GM20431 (cell line): ENCODE data around the gene DSPP.

ENCODE experiments used
- in situ Hi-C: fragments of 300-500 bp; cut with MseI, MboI; formaldehyde crosslinking; loops from one replicate; pipeline ENCODE4 v1.15.0; 2020; ENCODE audit warnings: low sequenced_read_pairs; ENCODE audit not compliant: unreplicated experiment

The DSPP gene

DNA sequence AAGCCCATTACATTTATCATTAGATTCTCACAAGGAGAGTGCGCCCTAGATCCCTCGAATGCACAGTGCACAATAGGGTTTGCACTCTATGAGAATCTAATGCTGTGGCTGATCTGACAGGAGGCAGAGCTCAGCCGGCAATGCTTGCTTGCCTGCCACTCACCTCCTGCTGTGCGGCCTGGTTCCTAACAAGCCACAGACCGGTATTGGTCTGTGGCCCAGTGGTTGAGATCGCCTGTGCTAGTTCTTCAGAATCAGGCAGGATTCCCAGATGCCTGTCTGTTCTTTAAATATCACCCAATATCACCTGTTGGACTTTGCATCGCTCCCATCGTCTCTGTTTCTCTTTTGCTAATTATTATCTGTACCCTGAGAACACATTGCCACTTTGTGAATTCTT lies 14.0 kb downstream of the DSPP start:
- in situ Hi-C loops = no loop called here

DNA sequence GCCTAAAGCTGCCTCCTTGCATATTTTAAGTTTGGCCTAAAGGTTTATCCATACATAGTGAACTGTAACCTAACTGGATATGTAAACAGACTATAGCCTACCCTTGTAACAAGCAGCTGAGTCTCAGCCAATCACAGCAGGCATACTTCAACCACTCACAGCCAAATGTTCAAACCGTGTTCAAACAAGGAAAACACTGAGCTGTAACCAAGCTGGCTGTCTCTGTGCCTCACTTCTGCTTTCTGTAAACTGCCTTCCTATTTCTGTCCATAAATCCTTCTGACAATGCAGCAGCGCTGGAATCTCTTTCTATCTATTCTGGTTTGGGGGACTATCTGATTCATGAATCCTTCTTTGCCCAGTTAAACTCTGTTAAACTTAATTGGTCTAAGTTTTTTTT lies 16.4 kb downstream of the DSPP start:
- in situ Hi-C loops = no loop called here

- in situ Hi-C loops = no loop called here
Observed at GRCh38 chr4:87631668-87632067, 23.3 kb downstream of the DSPP start.

GRCh38 chr4:87632469-87632868 lies 24.1 kb downstream of the DSPP start:
- in situ Hi-C loops = no loop called here

DNA sequence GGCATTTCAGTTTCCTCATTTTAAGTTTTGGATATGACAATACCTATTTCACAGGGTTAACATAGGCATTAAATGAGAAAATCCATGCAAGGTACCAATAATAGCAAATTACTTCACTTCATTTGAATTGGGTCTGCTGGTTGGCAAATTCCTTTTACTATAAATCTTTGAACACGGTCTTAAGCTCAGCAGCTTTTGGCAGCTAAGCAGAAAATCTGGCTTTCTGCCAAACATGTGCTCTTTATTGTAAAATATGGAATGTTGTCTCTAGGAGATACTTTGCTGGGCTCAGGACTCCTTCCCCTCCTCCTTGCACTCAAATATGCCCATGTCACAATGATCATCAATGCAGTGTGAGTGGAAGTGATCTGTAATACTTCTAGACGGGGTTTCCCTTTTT lies 24.9 kb downstream of the DSPP start:
- in situ Hi-C loops = no loop called here

DNA sequence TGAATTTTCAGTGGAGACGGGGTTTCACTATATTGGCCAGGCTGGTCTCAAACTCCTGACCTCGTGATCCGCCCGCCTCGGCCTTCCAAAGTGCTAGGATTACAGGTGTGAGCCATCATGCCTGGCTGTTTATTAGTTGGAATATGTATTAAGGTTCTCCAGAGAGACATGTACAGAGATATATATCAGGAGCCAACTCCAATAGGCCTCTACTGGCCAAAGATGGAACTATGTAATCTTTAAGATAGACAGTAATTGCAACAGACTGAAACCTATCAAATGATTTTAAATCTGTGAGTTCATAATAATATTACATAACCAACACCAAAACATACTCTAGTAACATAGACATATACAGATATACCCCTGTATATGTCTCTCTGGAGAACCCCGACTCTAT lies 36.0 kb downstream of the DSPP start:
- in situ Hi-C loops = no loop called here

DNA sequence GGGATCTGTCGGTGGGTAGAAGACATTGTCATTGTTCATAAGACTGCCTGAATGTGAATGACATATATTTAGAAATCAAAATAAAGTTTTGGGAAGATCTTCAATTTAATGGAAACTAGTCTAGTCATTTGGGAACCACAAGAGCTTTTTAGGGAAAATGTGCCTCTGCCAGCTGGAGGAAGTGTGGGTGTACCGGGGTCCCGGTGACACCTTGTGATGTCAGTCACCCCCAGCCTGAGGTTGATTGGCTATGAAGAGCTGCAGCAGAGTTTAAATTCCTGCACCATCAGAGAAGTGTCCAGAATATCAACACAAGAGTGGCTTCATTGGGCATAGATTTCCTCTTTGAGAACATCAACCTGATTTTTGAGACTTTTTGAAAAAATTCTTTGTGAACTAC lies 41.7 kb downstream of the DSPP start, which contains the start of gene DMP1:
TSS of gene DMP1 (plus strand) at position 301 of the 400 bp plus-strand sequence. CDS start 6,213 bp downstream, outside the sequence.
- in situ Hi-C loops = no loop called here

DNA sequence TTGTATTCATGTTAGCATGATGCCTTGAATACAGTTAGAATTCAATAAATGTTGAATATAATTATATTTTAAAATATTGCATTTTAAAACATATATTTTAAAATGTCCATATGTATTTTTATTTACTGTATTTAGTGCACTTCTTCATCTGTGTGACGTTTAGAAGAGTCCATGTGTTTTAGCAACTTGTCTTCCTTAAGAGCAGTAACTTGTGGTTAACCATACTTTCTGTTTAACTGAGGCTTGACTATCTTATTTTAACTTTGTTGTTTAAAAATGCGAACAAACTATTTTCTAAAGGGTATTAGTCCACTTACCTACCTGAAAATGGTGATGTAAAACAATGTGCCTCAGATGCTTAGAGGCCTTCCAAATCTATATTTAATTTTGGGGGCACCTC lies 42.6 kb downstream of the DSPP start:
- in situ Hi-C loops = no loop called here

DNA sequence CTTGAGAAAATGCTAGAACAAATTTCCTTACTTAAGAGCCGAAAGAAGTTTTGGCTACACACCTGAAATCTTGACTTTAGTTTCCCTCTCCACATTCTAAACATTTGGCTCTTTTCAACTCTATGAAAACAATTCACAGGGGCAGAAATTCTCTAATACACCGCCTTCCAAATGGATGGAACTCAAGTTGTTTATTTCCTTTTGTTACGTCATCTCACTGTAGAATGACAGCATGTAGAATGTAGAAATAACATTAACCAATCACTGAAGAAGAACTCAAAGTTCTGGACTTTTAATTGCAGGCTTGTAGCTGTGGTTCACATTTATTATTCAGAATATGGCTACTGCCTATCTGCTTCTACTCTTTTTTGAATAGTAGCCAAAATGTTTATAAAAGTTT lies 43.6 kb downstream of the DSPP start:
- in situ Hi-C loops = no loop called here

DNA sequence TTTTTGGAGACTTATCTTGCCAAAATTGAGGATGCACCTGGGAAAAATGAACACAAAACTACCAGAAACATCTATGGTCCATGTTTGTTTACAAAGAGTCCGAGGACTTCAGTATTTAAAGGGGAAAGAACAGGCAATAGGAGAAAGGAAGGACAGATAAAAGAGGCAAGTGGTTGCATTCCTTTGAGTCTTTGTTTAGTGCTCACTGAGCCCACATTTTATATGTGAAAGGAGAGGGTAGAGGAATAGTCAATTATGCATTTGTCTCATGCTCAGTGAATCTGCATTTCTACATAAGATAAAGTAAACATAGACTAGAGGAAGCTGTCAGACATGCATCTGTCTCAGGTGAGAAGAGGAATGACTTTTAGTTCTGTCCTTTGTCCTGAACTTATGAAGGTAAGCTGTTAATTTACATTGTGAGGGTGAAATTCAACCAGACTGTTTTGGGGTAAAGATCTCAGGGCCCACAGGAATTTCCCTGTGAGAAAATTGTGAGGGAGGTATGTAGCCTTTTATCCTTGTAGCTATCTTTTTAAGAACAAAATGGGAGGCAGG lies 46.2 kb downstream of the DSPP start:
- in situ Hi-C loops = no loop called here

DNA sequence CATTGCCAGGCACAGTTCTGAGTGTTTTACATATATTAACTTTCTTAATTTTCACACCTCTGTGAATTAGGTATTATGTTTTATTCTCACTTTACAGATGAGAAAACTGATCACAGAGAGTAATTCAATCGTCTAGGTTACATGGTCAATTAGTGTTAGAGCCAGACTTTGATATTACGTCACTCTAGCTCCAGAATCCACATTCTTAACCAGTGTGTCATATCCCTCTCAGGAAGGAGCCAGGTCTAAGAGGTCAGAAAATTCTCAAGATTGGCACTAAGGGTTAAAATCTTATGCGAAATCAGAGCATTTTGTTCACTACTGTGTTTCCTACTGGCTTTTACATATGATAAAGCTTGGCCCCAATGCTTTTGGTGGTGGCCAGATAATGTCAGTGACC lies 49.2 kb downstream of the DSPP start:
- in situ Hi-C loops = no loop called here

DNA sequence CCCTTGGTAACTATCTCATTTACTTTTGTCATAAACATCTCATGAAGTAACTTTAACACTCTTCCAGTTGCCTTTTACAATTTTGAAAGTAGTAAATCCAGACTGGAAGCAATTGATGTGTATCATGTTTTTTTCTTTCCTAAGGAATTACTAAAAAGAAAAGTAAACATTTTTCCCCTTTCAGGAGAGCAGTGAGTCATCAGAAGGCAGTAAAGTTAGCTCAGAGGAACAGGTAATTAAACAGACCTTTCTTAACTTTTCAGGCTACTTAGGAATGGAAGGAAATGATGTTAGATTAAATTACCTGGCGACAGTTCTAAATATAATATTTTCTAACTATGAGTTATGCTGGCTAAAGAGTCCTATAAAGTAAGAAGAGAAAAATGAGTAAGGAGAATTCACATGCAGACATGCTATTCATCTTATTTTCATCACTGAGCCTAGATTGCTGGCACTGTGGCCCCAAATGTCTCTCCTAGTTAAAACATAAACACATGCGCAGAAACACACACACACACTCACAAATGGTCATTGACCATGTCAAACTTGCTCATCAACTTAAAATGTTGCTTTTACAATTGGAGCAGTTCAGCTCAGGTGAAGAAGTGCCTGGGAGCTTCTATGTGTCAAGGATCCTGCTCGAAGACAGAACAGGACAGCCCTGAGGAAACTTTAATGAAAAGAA lies 51.1 kb downstream of the DSPP start:
- in situ Hi-C loops = no loop called here

DNA sequence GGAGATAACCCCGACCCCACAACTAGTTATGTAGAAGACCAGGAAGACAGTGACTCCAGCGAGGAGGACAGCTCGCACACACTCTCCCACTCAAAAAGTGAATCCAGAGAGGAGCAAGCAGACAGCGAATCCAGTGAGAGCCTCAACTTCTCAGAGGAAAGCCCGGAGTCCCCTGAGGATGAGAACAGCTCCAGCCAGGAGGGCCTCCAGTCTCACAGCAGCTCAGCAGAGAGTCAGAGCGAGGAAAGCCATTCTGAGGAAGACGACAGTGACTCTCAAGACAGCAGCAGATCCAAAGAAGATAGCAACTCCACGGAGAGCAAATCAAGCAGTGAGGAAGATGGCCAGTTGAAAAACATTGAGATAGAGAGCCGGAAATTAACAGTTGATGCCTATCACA lies 54.5 kb downstream of the DSPP start:
- in situ Hi-C loops = no loop called here
